ENCODE data around the gene POLA1. TPM values are rescaled to one million over a fixed set of nuclear protein-coding genes. Genes with fewer than 3 reads are reported as not detected.
"Not testable (repeated sequence)": the region's sequence is repeated elsewhere in the genome, so short reads cannot be mapped to it uniquely, and the experiment has no call there.

POLA1 gene
- 10 to 100 TPM; 42.5 to 43.1 TPM for total RNA-seq
- polyA plus RNA-seq = 6.2 TPM

DNA sequence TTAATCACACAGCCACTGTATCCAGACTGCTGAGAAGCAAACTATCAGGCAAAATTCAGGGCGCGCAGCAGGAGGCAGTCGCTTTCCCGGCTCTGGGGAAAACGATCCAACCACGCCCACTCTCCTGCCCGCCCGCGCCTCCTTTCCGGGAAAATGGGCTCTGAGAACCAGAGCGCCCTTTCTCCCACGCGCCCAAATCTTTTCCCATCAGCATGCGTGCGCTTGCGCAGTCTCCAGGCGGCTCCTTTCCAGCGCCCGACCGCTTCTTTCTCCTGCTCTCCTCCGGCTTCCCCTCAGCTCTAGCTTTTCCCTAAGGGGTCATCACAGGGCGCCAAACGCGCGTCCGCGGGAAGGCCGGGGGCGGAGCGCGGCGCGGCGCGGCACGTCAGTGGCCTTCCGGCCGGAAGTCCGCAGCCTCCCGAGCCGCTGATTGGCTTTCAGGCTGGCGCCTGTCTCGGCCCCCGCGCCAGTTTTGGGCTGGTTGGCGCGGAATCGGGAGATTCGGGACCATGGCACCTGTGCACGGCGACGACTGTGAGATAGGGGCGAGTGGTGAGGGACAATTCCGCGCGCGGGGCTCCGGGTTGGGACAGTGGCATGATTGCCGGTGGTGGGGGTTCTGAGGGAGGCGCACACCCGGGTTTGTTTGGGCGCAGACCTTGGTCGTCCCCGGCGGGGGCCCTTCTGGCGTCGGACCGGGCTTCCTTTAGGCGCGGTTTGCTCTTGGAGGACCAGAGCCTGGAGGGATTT lies at the start of gene POLA1:
TSS of gene POLA1 (plus strand) at position 466 of the 750 bp plus-strand sequence. CDS start at position 510, 44 bp downstream.
- POLR2A ChIA-PET = no interaction called here
- peaks cover 0 to 4% (median 0%) of the 10 kb centered on the region in 3 donors for H3K36me3 Mint-ChIP-seq

DNA sequence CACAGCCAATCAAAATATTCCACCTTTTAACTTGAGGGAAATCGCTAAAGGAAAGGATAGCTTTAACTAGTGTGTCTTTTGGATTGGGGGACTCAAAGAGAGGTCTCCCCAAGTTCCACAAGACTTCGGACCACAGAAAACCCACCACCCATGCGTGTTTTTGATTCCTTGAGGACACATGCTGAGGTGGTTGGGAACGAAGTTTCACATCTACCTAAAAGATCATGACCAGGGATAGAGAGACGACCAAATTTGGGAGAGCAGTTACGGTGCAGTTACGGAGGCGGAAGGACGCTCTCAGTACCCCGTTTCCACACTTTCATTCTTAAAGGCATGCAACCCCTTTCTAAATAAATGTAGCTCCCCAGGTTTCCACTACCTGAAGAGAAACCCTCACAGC lies 47.7 kb upstream of the POLA1 start:
- H3K36me3 ChIP-seq (ENCODE audit: insufficient read depth, low read length) = no peaks in the 10 kb centered on the region
- no peaks in the 10 kb centered on the region for H3K27me3 ChIP-seq (ENCODE audit: insufficient read depth, low read length, poor library complexity, severe bottlenecking)
- Mint-ChIP-seq H3K4me3 (peak overlapping the region in 2 of 7 donors; percentile 29 to 46), H3K36me3 (no peaks in the 10 kb centered on the region), H3K9me3 (no peaks in the 10 kb centered on the region), H3K4me1 (peaks cover 13 to 20% (median 18%) of the 10 kb centered on the region in 3 donors), H3K27ac (no peak overlapping the region), H3K27me3 (peaks cover 15 to 16% of the 10 kb centered on the region in 2 donors)
- ChIA-PET POLR2A (no interaction called here), CTCF (interaction anchor here (1.0 kb wide), 1 partner anchor 30 kb away, joined by 3 read pairs; no protein-coding TSS in a partner anchor)
- no peaks in the 10 kb centered on the region for H3K9me3 ChIP-seq (ENCODE audit: low read length)
- no peak overlapping the region for H3K4me3 ChIP-seq (ENCODE audit: low read length)
- H3K27ac ChIP-seq (ENCODE audit: low read depth, low read length) = no peak overlapping the region
- DNase-seq = no peak
- peaks cover 6% of the 10 kb centered on the region for H3K4me1 ChIP-seq (ENCODE audit: insufficient read depth, low read length)

More for the DNA sequence above, at the start of gene POLA1:
- peaks cover 6% of the 10 kb centered on the region for H3K4me1 ChIP-seq (ENCODE audit: insufficient read depth, low read length)
- peak within 1 kb of the TSS; percentile 51 for H3K27ac ChIP-seq (ENCODE audit: low read depth, low read length)
- no peaks in the 10 kb centered on the region for H3K9me3 ChIP-seq (ENCODE audit: low read length)
- H3K4me3 ChIP-seq (ENCODE audit: low read length) = peak within 1 kb of the TSS; percentile 81
- no peaks in the 10 kb centered on the region for H3K27me3 Mint-ChIP-seq
- H3K27ac Mint-ChIP-seq = peak within 1 kb of the TSS; percentile 69 to 97 (median 88)
- H3K36me3 ChIP-seq (ENCODE audit: insufficient read depth, low read length) = no peaks in the 10 kb centered on the region
- H3K4me1 Mint-ChIP-seq = peaks cover 8 to 29% (median 25%) of the 10 kb centered on the region in 3 donors
- CTCF ChIA-PET = no interaction called here
- H3K4me3 Mint-ChIP-seq = peak within 1 kb of the TSS; percentile 89 to 94 (median 92)
- no peaks in the 10 kb centered on the region for H3K27me3 ChIP-seq (ENCODE audit: insufficient read depth, low read length, poor library complexity, severe bottlenecking)
- peaks cover 0 to 2% (median 0%) of the 10 kb centered on the region in 5 donors for H3K9me3 Mint-ChIP-seq
- DNase-seq = peak; percentile 48 to 67 (median 59)

- H3K36me3 Mint-ChIP-seq = no peaks in the 10 kb centered on the region
- peak overlapping the region in 1 of 8 donors; percentile 12 for H3K27ac Mint-ChIP-seq
- no peaks in the 10 kb centered on the region for H3K27me3 ChIP-seq (ENCODE audit: insufficient read depth, low read length, poor library complexity, severe bottlenecking)
- H3K4me3 Mint-ChIP-seq = peak overlapping the region; percentile 37 to 87 (median 78)
- CTCF ChIA-PET = interaction anchor here (1.0 kb wide), 1 partner anchor 29 kb away, joined by 3 read pairs; no protein-coding TSS in a partner anchor
- POLR2A ChIA-PET = no interaction called here
- no peaks in the 10 kb centered on the region for H3K9me3 Mint-ChIP-seq
- H3K4me3 ChIP-seq (ENCODE audit: low read length) = peak overlapping the region; percentile 28
- DNase-seq = peak in 1 of 5 donors; percentile 4
- no peaks in the 10 kb centered on the region for H3K36me3 ChIP-seq (ENCODE audit: insufficient read depth, low read length)
- H3K9me3 ChIP-seq (ENCODE audit: low read length) = no peaks in the 10 kb centered on the region
- peaks cover 6% of the 10 kb centered on the region for H3K4me1 ChIP-seq (ENCODE audit: insufficient read depth, low read length)
- peaks cover 13 to 20% (median 18%) of the 10 kb centered on the region in 3 donors for H3K4me1 Mint-ChIP-seq
- H3K27me3 Mint-ChIP-seq = peaks cover 15 to 16% of the 10 kb centered on the region in 2 donors
- no peak overlapping the region for H3K27ac ChIP-seq (ENCODE audit: low read depth, low read length)
These were observed 47.0 kb upstream of the POLA1 start for GRCh38 chrX:24646745-24647182.

DNA sequence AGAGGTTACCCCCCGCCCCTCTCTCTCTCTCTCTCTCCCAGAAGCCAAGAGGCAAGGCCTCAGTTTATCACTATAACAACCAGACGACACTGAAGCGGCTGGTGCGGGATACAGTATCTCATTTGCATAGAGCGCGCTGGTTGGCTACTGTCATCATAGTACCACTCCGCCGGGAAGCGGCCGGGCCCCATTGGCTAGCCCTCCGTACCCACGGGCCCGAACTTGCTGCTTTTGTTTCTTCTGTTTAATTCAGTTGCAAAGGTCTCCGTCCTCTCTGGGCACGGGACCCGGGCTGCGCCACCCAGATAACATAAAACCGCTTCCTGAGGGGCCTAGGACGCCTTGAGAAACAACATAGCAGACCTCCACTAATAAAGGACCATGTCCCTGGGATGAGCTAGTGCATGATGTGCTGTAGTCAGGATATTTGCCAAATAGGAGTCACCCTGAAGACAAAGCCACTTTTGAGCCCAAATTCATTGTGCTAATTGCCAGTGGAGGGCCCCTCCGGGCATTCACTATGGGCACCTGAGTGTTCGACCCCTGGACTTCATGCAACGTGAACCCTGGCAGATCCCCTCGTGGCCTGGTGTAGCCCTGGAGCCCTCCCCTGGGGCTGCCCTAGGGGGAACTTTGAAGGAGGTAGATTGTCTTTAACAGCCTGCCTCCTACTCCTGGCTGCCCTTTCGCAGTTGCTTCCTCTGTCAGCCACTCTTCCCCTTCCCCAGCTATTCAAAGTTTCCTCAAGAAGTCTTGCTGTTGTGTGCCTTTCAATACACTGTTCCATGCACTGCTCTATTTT lies 46.3 kb upstream of the POLA1 start, which contains the start of gene PCYT1B:
TSS of gene PCYT1B (minus strand) at position 91 of the 802 bp plus-strand sequence. CDS start 242 bp downstream, outside the sequence.
- peak within 1 kb of the TSS in 3 of 8 donors; percentile 12 to 79 (median 19) for H3K27ac Mint-ChIP-seq
- H3K4me3 Mint-ChIP-seq = peak within 1 kb of the TSS; percentile 63 to 87 (median 80)
- no peaks in the 10 kb centered on the region for H3K36me3 Mint-ChIP-seq
- H3K4me1 Mint-ChIP-seq = peaks cover 13 to 20% (median 18%) of the 10 kb centered on the region in 3 donors
- Histone ChIP-seq H3K27me3 (ENCODE audit: insufficient read depth, low read length, poor library complexity, severe bottlenecking) (no peaks in the 10 kb centered on the region), H3K27ac (ENCODE audit: low read depth, low read length) (no peak within 1 kb of the TSS), H3K9me3 (ENCODE audit: low read length) (no peaks in the 10 kb centered on the region), H3K4me3 (ENCODE audit: low read length) (peak within 1 kb of the TSS; percentile 28), H3K36me3 (ENCODE audit: insufficient read depth, low read length) (no peaks in the 10 kb centered on the region), H3K4me1 (ENCODE audit: insufficient read depth, low read length) (peaks cover 6% of the 10 kb centered on the region)
- POLR2A ChIA-PET = no interaction called here
- CTCF ChIA-PET = no interaction called here
- DNase-seq = peak; percentile 19 to 65 (median 49)
- no peaks in the 10 kb centered on the region for H3K9me3 Mint-ChIP-seq
- peaks cover 15 to 16% of the 10 kb centered on the region in 2 donors for H3K27me3 Mint-ChIP-seq

DNA sequence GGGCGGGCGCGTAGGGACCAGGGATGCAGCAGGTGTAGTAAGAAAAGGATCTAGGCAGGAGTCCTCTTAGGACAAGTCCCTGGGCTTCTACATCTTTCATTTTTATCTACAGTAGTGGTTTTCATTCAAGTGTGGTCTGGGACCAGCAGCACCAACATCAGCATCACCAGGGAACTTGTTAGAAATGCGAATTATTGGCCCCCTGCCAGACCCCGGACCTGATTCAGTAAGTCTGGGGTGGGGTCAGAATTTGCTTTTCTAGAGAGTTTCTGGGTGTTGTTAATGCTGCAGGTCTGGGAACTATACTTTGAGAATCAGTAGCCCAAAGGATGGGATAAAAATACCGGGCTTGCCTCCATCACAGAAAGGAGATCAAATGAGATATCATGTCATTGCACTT lies 45.2 kb upstream of the POLA1 start:
- Histone ChIP-seq H3K27ac (ENCODE audit: low read depth, low read length) (no peak overlapping the region), H3K9me3 (ENCODE audit: low read length) (no peaks in the 10 kb centered on the region), H3K27me3 (ENCODE audit: insufficient read depth, low read length, poor library complexity, severe bottlenecking) (no peaks in the 10 kb centered on the region), H3K4me3 (ENCODE audit: low read length) (no peak overlapping the region), H3K4me1 (ENCODE audit: insufficient read depth, low read length) (peaks cover 6% of the 10 kb centered on the region), H3K36me3 (ENCODE audit: insufficient read depth, low read length) (no peaks in the 10 kb centered on the region)
- Mint-ChIP-seq H3K4me1 (peaks cover 13 to 20% (median 18%) of the 10 kb centered on the region in 3 donors), H3K4me3 (no peak overlapping the region), H3K27ac (no peak overlapping the region), H3K9me3 (peaks cover 0 to 1% (median 0%) of the 10 kb centered on the region in 5 donors), H3K36me3 (no peaks in the 10 kb centered on the region), H3K27me3 (peaks cover 15 to 20% of the 10 kb centered on the region in 2 donors)
- no peak for DNase-seq
- CTCF ChIA-PET = no interaction called here
- POLR2A ChIA-PET = no interaction called here

DNA sequence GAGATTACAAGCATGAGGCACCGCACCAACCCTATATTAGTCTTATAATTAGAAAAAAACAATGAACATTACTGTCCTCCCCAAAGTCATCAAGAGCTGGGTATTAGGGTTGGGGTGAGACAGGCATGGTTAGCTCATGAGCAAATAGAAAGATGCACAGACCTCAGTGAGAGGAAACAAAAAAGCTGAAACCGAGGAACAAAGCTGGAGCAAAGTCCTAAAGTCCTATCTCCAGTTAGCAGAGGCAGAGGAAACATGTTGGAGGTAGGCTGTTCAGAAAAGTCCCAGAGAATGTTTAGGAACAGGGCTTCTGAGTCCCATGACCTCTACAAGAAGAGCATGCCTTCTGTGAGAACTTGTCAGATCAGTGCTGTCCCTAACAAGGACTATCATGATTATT lies 41.9 kb upstream of the POLA1 start:
- H3K9me3 ChIP-seq (ENCODE audit: low read length) = no peaks in the 10 kb centered on the region
- Mint-ChIP-seq H3K4me3 (no peak overlapping the region), H3K9me3 (peaks cover 0 to 2% (median 0%) of the 10 kb centered on the region in 5 donors), H3K4me1 (peaks cover 9 to 13% (median 13%) of the 10 kb centered on the region in 3 donors), H3K27ac (no peak overlapping the region), H3K36me3 (no peaks in the 10 kb centered on the region), H3K27me3 (peaks cover 15 to 17% of the 10 kb centered on the region in 2 donors)
- ChIA-PET CTCF (no interaction called here), POLR2A (no interaction called here)
- no peak overlapping the region for H3K27ac ChIP-seq (ENCODE audit: low read depth, low read length)
- no peak overlapping the region for H3K4me3 ChIP-seq (ENCODE audit: low read length)
- H3K27me3 ChIP-seq (ENCODE audit: insufficient read depth, low read length, poor library complexity, severe bottlenecking) = no peaks in the 10 kb centered on the region
- H3K36me3 ChIP-seq (ENCODE audit: insufficient read depth, low read length) = no peaks in the 10 kb centered on the region
- no peak for DNase-seq
- H3K4me1 ChIP-seq (ENCODE audit: insufficient read depth, low read length) = peaks cover 2% of the 10 kb centered on the region

- H3K4me3 Mint-ChIP-seq; H3K4me1 Mint-ChIP-seq; H3K27ac ChIP-seq (ENCODE audit: low read depth, low read length); H3K9me3 Mint-ChIP-seq; DNase-seq; H3K27ac Mint-ChIP-seq; H3K27me3 Mint-ChIP-seq; H3K27me3 ChIP-seq (ENCODE audit: insufficient read depth, low read length, poor library complexity, severe bottlenecking); H3K9me3 ChIP-seq (ENCODE audit: low read length); H3K36me3 Mint-ChIP-seq; H3K36me3 ChIP-seq (ENCODE audit: insufficient read depth, low read length); H3K4me1 ChIP-seq (ENCODE audit: insufficient read depth, low read length); H3K4me3 ChIP-seq (ENCODE audit: low read length); CTCF ChIA-PET; POLR2A ChIA-PET: not testable (repeated sequence)
These were observed 38.0 kb upstream of the POLA1 start for GRCh38 chrX:24655679-24656078.
